Measurements from ENCODE around the gene TFAP2B.

TFAP2B gene

DNA sequence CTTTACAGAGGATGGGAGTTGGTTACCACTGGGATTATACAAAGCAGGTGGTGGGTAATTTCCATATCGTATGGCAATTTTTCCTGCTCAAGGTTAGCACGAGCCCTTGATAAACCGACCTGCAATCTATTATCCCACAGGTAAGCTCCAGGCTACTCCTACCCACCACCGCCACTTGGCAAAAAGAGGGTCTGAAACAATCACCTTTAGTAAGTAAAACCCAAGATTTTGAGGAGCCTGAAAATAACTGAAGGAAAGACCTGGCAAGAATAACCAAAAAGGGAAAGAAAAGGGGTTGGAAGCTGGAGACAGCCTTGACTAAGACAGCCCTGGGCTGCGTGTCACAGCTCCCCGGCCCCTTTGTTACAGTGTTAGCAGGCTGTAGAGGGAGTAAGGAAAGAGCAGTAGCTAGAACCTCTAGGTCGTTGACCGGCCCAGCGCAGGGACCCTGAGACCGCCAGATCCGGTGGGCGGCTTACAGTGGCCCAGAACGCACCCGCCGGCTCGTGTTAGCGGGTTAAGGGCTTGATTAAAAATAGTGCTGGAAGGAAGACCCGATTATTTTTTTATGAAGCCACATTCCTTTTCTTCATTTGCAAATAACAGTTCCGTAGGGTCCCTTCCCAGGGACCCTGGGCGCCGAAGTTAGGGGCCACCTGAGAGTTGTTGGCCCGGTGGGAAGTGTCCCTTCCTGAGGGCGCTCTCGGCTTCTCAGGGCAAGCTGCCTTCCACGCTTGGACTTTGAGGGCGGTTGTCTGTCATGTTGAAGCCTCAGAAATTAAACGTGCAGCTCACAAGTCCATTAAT, 30.5 kb downstream of the TFAP2B start:
- no peak for DNase-seq (ENCODE audit: low read depth in 1 of 2, low spot score in 1 of 2)
- H3K27ac ChIP-seq (replicated peaks) = no peak overlapping the region
- peaks cover 47% of the 10 kb centered on the region for H3K27me3 ChIP-seq (ENCODE audit: insufficient read depth, poor library complexity, severe bottlenecking)
- no peak overlapping the region for H3K4me3 ChIP-seq (replicated peaks; ENCODE audit: insufficient read depth, low read length)
- TF ChIP-seq REST (IDR thresholded peaks at IDR 0.05; ENCODE audit: insufficient replicate concordance, low read depth) (no peak), GABPA (IDR thresholded peaks at IDR 0.05; ENCODE audit: low read depth) (no peak), POLR2AphosphoS5 (IDR thresholded peaks at IDR 0.05; ENCODE audit: low read depth) (no peak), SPI1 (IDR thresholded peaks at IDR 0.05; ENCODE audit: borderline replicate concordance, low read depth) (no peak)
- TF ChIP-seq, protein P1, sequence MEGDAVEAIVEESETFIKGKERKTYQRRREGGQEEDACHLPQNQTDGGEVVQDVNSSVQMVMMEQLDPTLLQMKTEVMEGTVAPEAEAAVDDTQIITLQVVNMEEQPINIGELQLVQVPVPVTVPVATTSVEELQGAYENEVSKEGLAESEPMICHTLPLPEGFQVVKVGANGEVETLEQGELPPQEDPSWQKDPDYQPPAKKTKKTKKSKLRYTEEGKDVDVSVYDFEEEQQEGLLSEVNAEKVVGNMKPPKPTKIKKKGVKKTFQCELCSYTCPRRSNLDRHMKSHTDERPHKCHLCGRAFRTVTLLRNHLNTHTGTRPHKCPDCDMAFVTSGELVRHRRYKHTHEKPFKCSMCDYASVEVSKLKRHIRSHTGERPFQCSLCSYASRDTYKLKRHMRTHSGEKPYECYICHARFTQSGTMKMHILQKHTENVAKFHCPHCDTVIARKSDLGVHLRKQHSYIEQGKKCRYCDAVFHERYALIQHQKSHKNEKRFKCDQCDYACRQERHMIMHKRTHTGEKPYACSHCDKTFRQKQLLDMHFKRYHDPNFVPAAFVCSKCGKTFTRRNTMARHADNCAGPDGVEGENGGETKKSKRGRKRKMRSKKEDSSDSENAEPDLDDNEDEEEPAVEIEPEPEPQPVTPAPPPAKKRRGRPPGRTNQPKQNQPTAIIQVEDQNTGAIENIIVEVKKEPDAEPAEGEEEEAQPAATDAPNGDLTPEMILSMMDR (IDR thresholded peaks at IDR 0.05; ENCODE audit: insufficient read depth, low read length) = no peak

DNA sequence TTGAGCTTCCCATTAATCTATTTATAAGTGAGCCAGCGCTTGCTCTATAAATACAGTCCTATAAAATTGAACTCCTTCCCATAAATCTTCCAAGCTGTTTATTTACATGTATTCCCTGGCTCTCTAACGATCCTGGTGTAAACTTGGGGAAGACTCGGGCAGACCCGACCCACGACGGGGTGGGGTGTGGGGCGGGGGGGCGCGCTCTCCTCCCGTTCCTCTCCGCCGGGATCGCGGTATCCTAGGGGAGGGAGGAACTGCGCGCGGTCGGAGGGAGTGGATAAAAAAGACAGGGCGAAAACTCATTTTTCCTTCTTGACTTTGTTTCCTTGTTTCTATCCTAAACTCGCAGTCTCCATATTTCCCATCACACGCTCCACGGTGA, 31.1 kb downstream of the TFAP2B start:
- H3K27ac ChIP-seq (replicated peaks) = no peak overlapping the region
- TF ChIP-seq GABPA (IDR thresholded peaks at IDR 0.05; ENCODE audit: low read depth) = no peak
- no peak for TF ChIP-seq REST (IDR thresholded peaks at IDR 0.05; ENCODE audit: insufficient replicate concordance, low read depth)
- TF ChIP-seq, protein P1 (IDR thresholded peaks at IDR 0.05; ENCODE audit: insufficient read depth, low read length) = no peak
- TF ChIP-seq SPI1 (IDR thresholded peaks at IDR 0.05; ENCODE audit: borderline replicate concordance, low read depth) = no peak
- no peak for TF ChIP-seq POLR2AphosphoS5 (IDR thresholded peaks at IDR 0.05; ENCODE audit: low read depth)
- peaks cover 41% of the 10 kb centered on the region for H3K27me3 ChIP-seq (ENCODE audit: insufficient read depth, poor library complexity, severe bottlenecking)
- DNase-seq (ENCODE audit: low read depth in 1 of 2, low spot score in 1 of 2) = no peak
- no peak overlapping the region for H3K4me3 ChIP-seq (replicated peaks; ENCODE audit: insufficient read depth, low read length)

- no peak overlapping the region for H3K27ac ChIP-seq (replicated peaks)
- no peak for DNase-seq (ENCODE audit: low read depth in 1 of 2, low spot score in 1 of 2)
- H3K4me3 ChIP-seq (replicated peaks; ENCODE audit: insufficient read depth, low read length) = no peak overlapping the region
- no peak for TF ChIP-seq POLR2AphosphoS5 (IDR thresholded peaks at IDR 0.05; ENCODE audit: low read depth)
- TF ChIP-seq, protein P1 (IDR thresholded peaks at IDR 0.05; ENCODE audit: insufficient read depth, low read length) = no peak
- TF ChIP-seq REST (IDR thresholded peaks at IDR 0.05; ENCODE audit: insufficient replicate concordance, low read depth) = no peak
- TF ChIP-seq SPI1 (IDR thresholded peaks at IDR 0.05; ENCODE audit: borderline replicate concordance, low read depth) = no peak
- TF ChIP-seq GABPA (IDR thresholded peaks at IDR 0.05; ENCODE audit: low read depth) = no peak
- peaks cover 37% of the 10 kb centered on the region for H3K27me3 ChIP-seq (ENCODE audit: insufficient read depth, poor library complexity, severe bottlenecking)
Observed at GRCh38 chr6:50850223-50851048, 31.8 kb downstream of the TFAP2B start.
